C4-2B (cell line): Measurements from ENCODE around the gene R3HCC1L.

Experiments
- ZFX ChIP-seq: fragments of 450-650 bp; IDR thresholded peaks from 2 replicates; pipeline ENCODE4 v1.6.1; 2017
- TF ChIP-seq, protein P1 (sequence below): fragments of 450-650 bp; conservative IDR thresholded peaks from 2 replicates; pipeline ENCODE4 v1.5.1; 2017; ENCODE audit warnings: mild to moderate bottlenecking

DNA sequence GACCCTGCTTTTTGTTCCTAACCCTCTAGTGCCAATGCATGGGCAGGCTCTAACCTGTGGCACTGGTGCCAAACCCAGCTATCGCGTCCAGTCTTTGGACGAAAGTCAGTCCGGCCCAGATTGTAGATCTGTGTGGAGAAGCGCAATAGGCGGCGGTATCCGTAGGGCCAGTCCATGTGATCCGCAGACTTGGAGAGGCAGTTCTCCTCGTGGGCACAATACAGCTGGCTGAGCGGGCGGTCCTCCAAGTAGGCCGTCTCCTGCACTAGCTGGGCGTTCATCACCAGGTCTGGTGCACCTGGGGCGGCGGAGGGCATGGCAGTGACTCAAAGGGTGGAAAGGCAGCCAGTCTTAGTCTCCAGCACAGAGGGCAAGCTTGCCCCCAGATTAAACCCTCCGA, 119.0 kb downstream of the R3HCC1L start:
- TF ChIP-seq, protein P1, sequence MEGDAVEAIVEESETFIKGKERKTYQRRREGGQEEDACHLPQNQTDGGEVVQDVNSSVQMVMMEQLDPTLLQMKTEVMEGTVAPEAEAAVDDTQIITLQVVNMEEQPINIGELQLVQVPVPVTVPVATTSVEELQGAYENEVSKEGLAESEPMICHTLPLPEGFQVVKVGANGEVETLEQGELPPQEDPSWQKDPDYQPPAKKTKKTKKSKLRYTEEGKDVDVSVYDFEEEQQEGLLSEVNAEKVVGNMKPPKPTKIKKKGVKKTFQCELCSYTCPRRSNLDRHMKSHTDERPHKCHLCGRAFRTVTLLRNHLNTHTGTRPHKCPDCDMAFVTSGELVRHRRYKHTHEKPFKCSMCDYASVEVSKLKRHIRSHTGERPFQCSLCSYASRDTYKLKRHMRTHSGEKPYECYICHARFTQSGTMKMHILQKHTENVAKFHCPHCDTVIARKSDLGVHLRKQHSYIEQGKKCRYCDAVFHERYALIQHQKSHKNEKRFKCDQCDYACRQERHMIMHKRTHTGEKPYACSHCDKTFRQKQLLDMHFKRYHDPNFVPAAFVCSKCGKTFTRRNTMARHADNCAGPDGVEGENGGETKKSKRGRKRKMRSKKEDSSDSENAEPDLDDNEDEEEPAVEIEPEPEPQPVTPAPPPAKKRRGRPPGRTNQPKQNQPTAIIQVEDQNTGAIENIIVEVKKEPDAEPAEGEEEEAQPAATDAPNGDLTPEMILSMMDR, result no peak
- TF ChIP-seq ZFX, result no peak
